NCI-H510A treated with DMSO at 0.1 percent for 48 hours (cell line): Measurements from ENCODE around the gene CTBP2.

Source experiments
- DNase-seq: peaks from one replicate; lab custom pipeline; 2025; lab: John Stamatoyannopoulos, UW

CTBP2 gene

GRCh38 chr10:125010362-125010761 lies 150.0 kb downstream of the CTBP2 start:
- DNase-seq: no peak

- DNase-seq: no peak
Observed at GRCh38 chr10:125009661-125010161, 150.7 kb downstream of the CTBP2 start.

- peak; percentile 8 for DNase-seq
Observed at GRCh38 chr10:125008689-125009638, 151.4 kb downstream of the CTBP2 start.

GRCh38 chr10:125007436-125007835 lies 152.9 kb downstream of the CTBP2 start:
- DNase-seq: no peak

- no peak for DNase-seq
Observed at GRCh38 chr10:125006921-125007426, 153.4 kb downstream of the CTBP2 start.

GRCh38 chr10:125006188-125006680 lies 154.1 kb downstream of the CTBP2 start:
- no peak for DNase-seq

- no peak for DNase-seq
Observed at GRCh38 chr10:125005312-125006187, 154.8 kb downstream of the CTBP2 start.

- no peak for DNase-seq
Observed at GRCh38 chr10:125004571-125005311, 155.6 kb downstream of the CTBP2 start.

GRCh38 chr10:125003901-125004467 lies 156.4 kb downstream of the CTBP2 start:
- no peak for DNase-seq

GRCh38 chr10:125003146-125003900 lies 157.0 kb downstream of the CTBP2 start:
- no peak for DNase-seq

- no peak for DNase-seq
Observed at GRCh38 chr10:125002423-125003145, 157.8 kb downstream of the CTBP2 start.

- DNase-seq: no peak
Observed at GRCh38 chr10:125002047-125002422, 158.3 kb downstream of the CTBP2 start.

GRCh38 chr10:125001313-125002046 lies 158.9 kb downstream of the CTBP2 start:
- DNase-seq: no peak

- no peak for DNase-seq
Observed at GRCh38 chr10:125000366-125001312, 159.7 kb downstream of the CTBP2 start.

GRCh38 chr10:124999433-125000365 lies 160.7 kb downstream of the CTBP2 start:
- DNase-seq: no peak

- no peak for DNase-seq
Observed at GRCh38 chr10:124998624-124999291, 161.6 kb downstream of the CTBP2 start.
